Bone marrow (tissue), 2 donors: ENCODE results near the gene P2RY1.
"Not testable (repeated sequence)": the region's sequence is repeated elsewhere in the genome, so short reads cannot be mapped to it uniquely, and the experiment has no call there.

Experiments
- DNase-seq, 2 donors: peaks; one replicate each; lab custom pipeline; 2025; lab: John Stamatoyannopoulos, UW

Gene P2RY1

DNA sequence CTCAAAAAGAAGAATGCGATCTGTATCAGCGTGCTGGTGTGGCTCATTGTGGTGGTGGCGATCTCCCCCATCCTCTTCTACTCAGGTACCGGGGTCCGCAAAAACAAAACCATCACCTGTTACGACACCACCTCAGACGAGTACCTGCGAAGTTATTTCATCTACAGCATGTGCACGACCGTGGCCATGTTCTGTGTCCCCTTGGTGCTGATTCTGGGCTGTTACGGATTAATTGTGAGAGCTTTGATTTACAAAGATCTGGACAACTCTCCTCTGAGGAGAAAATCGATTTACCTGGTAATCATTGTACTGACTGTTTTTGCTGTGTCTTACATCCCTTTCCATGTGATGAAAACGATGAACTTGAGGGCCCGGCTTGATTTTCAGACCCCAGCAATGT is 1.3 kb downstream of the P2RY1 start:
- DNase-seq = no peak

- DNase-seq = no peak
These were observed 4.6 kb downstream of the P2RY1 start for GRCh38 chr3:152839511-152839910.

GRCh38 chr3:152841131-152841530 is 6.2 kb downstream of the P2RY1 start:
- no peak for DNase-seq

DNA sequence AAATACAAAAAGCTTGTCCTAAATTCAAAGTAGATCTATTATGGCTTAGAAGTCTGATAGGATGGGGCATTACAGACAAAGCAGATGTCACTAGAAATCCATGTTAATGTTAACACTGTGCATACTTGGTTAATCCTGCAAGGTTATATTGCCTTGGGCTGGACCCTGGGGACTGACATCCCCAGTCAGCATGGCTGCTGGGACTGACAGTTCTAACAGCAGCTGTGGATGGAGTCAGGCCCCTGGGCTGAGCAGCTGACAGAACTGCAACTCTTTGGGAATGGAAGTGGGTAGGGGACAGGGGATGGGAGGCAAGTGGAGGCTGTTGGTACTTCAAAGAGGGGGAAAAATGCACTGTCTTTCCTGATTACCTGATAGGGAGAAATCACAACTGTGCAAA is 7.5 kb downstream of the P2RY1 start:
- no peak for DNase-seq

- DNase-seq = no peak
These were observed 9.0 kb downstream of the P2RY1 start for GRCh38 chr3:152843955-152844354.

GRCh38 chr3:152846572-152847202 is 11.8 kb downstream of the P2RY1 start:
- not testable (repeated sequence) for DNase-seq

DNA sequence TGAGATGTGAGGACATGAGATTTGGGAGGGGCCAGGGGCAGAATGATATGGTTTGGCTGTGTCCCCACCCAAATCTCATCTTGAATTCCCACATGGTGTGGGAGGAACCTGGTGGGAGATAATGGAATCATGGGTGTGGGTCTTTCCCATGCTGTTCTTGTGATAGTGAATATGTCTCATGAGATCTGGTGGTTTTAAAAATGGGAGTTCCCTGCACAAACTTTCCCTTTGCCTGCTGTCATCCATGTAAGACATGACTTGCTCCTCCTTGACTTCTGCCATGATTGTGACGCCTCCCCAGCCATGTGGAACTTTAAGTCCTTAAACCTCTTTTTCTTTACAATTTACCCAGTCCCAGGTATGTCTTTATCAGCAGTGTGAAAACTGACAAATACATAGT is 12.7 kb downstream of the P2RY1 start:
- DNase-seq = not testable (repeated sequence)

DNA sequence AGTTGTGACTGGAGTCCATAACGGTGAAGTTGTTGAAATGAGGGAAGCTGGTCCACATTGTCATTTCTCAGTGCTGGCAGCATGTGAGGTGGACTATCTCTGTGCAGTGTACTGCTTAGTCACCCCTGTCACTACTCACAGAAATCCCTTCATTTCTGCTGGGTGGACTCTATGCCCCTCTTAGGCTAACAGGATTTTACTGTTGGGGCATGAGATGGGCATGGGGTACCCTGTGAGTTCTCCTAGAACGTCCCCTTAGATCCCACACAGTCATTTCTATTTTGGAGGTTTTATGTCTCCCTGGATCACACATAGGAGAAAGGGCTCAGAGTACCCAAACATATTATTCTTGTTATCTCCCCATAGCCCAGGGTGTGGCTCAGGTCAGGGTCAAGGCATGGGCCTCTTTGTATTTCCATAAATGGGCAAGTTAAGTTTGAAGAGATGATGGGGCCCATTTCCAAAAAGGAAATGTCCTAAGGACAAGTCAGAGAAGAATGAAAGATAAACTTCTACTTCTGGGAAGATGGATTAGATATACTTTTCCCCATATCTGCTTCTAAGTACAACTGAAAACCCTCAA is 15.2 kb downstream of the P2RY1 start:
- DNase-seq = no peak

DNA sequence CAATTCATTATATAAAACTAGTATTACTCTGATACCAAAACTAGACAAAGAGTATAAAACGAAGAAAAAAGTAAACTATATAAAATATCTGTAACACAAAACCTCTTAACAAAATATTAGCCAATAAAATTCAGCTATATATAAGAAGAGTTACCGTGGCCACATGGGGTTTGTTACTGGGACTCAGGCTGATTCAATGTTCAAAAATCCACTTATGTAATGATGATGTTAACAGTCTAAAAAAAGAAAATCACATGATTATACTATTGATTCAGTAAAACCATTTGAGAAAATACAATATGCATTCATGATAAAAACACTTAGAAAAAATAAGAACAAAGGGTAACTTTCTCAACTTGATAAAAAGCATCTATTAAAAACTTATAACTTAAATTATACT is 18.3 kb downstream of the P2RY1 start:
- DNase-seq = no peak

- peak in 1 of 2 donors; percentile 7 for DNase-seq
These were observed 22.2 kb downstream of the P2RY1 start for GRCh38 chr3:152857082-152857481.

- no peak for DNase-seq
These were observed 23.4 kb downstream of the P2RY1 start for GRCh38 chr3:152858170-152858800.

DNA sequence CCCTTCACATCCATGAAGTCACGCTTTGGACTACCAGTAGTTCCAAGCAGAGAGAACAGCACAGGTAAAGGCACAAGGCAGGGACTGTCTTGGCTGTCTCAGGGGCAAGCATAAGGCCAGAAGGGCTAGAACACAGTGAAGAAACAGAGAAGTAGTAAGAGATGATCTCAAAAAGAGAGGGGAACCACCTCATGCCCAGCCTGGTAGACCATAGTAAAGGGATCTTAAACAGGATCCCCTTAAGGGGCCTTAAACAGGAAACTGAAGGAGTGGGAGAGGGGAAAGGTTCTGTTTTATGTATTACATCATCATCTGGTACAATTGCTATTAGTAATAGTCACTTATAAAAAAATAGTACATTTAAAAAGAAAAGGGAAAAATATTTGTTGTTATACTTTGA is 25.8 kb downstream of the P2RY1 start:
- DNase-seq = no peak

DNA sequence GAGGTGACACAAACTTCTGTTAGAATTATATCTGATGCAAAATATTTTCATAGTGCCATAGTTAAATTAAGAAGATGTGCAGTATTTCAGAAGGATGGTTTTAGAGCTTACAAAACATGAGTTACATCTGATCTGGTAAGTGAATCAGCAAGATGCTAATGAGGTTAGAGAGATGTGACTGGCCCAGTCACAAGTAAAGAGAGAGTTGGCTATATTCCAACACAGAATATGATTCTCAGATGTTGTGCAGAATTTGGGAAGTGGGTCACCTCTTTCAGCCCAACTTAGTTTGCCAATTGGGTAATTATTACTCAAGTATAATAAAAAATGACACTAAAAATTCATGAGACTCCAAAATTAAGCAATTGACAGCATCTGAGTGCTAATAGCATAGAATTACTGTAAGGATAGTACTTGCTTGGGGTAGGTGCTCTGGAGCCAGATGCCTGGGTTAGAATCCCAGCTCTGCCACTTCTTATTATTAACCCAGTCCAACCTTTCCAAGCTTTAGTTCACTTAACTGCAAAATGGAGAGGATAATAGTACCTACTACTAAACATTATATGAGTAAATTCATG is 30.8 kb downstream of the P2RY1 start:
- peak in 1 of 2 donors; percentile 32 for DNase-seq

DNA sequence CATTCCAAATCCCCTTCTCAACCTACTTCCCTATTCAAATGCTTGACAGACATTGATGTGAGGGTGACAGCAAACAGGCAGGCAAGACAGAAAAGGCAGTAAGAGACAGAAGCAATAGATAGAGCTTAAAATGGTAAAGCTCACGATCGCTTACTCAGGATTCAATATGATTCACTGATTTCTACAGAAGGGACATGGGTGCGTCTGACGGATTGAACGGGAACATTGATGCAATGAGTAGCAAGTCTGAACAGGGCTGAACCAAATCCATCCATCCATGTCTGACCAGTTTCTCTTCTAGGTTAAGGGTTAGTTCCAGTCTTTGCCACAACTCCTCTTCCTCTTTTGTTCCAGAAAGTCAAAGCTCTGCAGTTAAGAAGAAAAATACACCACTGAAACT is 35.1 kb downstream of the P2RY1 start:
- DNase-seq = peak in 1 of 2 donors; percentile 33

- DNase-seq = not testable (repeated sequence)
These were observed 38.4 kb downstream of the P2RY1 start for GRCh38 chr3:152873314-152873713.

DNA sequence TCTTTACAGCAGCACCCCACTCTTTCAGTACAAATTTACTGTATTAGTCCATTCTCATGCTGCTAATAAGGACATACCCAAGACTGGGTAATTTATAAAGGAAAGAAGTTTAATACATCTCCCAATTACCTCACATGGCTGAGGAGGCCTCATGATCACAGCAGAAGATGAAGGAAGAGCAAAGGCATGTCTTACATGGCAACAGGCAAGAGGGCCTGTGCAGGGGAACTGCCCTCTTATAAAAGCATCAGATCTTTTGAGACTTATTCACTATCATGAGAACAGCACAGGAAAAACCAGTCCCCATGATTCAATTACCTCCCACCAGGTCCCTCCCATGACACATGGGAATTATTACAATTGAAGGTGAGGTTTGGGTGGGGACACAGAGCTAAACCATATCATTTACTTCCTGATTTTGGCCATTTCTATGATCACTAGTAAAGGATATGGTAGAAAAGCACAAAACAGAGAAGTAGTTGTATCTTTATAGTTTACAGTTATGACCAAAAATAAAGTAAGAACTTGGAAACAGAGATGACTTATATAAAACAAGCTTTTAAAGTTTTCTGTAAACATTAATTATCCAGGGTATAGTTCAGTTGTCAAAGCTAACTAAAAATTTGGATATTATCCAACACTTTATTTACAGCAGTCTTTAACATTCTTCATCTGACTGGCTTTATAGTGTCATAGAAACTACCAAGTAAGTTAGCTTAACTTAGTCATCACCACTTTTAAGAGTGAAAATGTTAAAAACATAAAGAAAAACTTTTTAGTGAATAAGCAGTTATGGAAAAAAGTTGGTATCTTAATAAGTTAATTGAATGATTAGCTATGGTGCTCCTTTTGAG is 40.2 kb downstream of the P2RY1 start:
- DNase-seq = no peak

DNA sequence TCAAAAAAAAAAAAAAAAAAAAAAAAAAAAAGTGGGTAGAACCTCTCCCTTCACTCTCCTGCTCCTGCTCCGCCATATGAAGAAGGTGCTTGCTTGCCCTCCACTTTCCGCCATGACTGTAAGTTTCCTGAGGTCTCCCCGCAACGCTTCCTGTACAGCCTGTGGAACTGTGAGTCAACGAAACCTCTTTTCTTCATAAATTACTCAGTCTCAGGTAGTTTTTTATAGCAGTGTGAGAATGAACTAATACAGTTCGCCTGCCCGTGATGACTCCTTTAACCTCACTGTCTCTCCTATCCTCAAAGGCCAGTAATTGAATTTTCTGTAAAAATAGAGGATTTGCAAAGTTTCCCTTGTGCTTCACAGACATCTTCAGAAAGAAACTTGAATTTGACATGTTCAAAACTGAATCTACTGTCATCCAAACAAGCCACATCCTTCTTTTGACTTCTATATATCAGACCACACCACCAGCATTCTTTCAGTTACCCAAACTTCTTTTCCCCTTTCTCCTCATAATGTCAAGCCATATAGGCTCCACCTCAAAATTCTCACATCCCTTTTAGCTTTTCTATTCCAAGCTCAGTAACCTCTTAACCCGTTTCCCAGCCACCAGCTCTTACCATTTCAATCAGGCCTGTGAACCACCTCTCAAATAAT is 44.3 kb downstream of the P2RY1 start:
- no peak for DNase-seq

- DNase-seq = no peak
These were observed 44.9 kb downstream of the P2RY1 start for GRCh38 chr3:152879790-152880174.

- peak in 1 of 2 donors; percentile 71 for DNase-seq
These were observed 50.1 kb downstream of the P2RY1 start for GRCh38 chr3:152885076-152885475.
